ENCODE data around the gene CDC16.

- TF ChIP-seq POLR2A (IDR thresholded peaks at IDR 0.05; ENCODE audit: low read depth, low read length) (no peak), FOS (IDR thresholded peaks at IDR 0.05; ENCODE audit: low read depth, low read length) (no peak), CTCF (conservative IDR thresholded peaks at IDR 0.05; ENCODE audit: low read depth, low read length) (no peak), CEBPB (IDR thresholded peaks at IDR 0.05; ENCODE audit: low read depth, low read length) (no peak), ELK1 (IDR thresholded peaks at IDR 0.05; ENCODE audit: borderline replicate concordance, low read depth, low read length) (no peak), BHLHE40 (IDR thresholded peaks at IDR 0.05; ENCODE audit: low read depth, low read length) (no peak), RFX5 (IDR thresholded peaks at IDR 0.05; ENCODE audit: low read depth, low read length) (no peak), RCOR1 (IDR thresholded peaks at IDR 0.05; ENCODE audit: insufficient replicate concordance, low read length) (no peak), USF2 (IDR thresholded peaks at IDR 0.05; ENCODE audit: low read depth, low read length) (no peak), RAD21 (IDR thresholded peaks at IDR 0.05; ENCODE audit: low read length) (no peak), MAFK (IDR thresholded peaks at IDR 0.05; ENCODE audit: low read depth, low read length) (no peak), SMC3 (IDR thresholded peaks at IDR 0.05; ENCODE audit: low read depth, low read length) (no peak)
Observed at GRCh38 chr13:114315074-114315785, 80.5 kb downstream of the CDC16 start.

All from IMR-90 (cell line).